22Rv1 (cell line): ENCODE data around the gene OR2A25.

Experiments used
- H3K27ac ChIP-seq: fragments of 450-650 bp; 2 replicates; pipeline ENCODE4 v1.5.1; 2017
- ZFX ChIP-seq: fragments of 450-650 bp; IDR thresholded peaks from 2 replicates; pipeline ENCODE4 v1.6.1; 2017; ENCODE audit warnings: antibody characterized with exemption, borderline replicate concordance
- TF ChIP-seq, protein P1 (sequence below): fragments of 450-650 bp; IDR thresholded peaks from 2 replicates; pipeline ENCODE4 v1.5.1; 2017; ENCODE audit warnings: mild to moderate bottlenecking

The OR2A25 gene

GRCh38 chr7:144027974-144028373, 41.6 kb upstream of the OR2A25 start:
- no peak overlapping the region for H3K27ac ChIP-seq
- TF ChIP-seq, protein P1, sequence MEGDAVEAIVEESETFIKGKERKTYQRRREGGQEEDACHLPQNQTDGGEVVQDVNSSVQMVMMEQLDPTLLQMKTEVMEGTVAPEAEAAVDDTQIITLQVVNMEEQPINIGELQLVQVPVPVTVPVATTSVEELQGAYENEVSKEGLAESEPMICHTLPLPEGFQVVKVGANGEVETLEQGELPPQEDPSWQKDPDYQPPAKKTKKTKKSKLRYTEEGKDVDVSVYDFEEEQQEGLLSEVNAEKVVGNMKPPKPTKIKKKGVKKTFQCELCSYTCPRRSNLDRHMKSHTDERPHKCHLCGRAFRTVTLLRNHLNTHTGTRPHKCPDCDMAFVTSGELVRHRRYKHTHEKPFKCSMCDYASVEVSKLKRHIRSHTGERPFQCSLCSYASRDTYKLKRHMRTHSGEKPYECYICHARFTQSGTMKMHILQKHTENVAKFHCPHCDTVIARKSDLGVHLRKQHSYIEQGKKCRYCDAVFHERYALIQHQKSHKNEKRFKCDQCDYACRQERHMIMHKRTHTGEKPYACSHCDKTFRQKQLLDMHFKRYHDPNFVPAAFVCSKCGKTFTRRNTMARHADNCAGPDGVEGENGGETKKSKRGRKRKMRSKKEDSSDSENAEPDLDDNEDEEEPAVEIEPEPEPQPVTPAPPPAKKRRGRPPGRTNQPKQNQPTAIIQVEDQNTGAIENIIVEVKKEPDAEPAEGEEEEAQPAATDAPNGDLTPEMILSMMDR, result no peak
- no peak for TF ChIP-seq ZFX

DNA sequence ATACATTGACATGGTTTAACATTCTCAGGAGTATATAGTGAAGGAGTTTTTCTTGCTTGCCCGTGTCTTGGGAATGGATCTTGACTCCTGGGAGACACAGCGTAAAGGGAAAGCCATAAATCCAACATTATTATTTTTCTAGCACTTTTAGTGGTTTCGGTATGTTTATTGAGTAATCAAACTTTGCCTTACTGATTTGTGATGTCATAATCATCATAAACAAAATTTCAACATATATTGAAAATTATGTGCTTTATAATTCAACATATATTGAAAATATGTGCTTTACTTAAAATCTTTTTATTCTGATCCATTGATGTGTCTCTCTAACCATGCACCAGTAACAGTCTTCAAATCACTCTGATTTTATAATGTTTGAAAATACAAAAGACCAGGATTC, 41.1 kb upstream of the OR2A25 start:
- H3K27ac ChIP-seq, result no peak overlapping the region
- no peak for TF ChIP-seq ZFX
- TF ChIP-seq, protein P1, result no peak

GRCh38 chr7:144032516-144032915, 37.1 kb upstream of the OR2A25 start:
- TF ChIP-seq, protein P1, result no peak
- TF ChIP-seq ZFX, result no peak
- H3K27ac ChIP-seq, result no peak overlapping the region

DNA sequence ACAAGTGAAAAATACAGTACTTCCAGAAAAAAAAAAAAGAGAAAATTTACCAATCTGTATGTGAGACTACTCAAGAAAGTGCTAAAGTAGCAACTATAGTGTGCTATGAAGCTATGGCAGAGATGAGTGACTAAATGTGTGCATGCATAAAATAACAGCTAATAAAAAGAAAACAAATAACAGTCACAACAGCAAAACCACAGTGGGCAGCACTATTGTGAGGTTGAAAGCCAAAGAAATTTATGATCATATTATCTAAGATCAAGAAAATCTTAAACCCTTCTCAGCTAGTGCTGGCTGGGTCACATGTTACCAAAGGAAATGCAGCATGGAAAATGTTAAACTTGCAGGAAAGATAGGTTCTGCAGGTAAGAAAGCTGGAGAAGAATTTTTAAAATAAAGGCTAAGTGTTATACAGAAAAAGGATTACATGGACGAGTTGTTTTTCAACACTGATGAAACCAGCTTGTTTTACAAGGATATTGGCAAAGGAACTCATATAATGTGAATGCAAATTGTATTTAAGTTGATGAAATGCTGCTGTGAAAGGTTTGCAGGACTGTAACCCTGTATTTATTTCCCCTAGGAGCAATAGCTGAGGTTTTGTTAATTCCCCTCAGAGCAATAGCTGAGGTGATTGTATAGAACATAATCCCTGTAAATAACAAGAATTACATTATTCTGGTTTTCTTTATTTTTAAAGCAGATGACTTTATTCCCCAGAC, 36.5 kb upstream of the OR2A25 start:
- H3K27ac ChIP-seq, result no peak overlapping the region
- no peak for TF ChIP-seq ZFX
- TF ChIP-seq, protein P1, result no peak

- no peak overlapping the region for H3K27ac ChIP-seq
- TF ChIP-seq, protein P1, result no peak
- TF ChIP-seq ZFX, result no peak
These were observed 34.2 kb upstream of the OR2A25 start for GRCh38 chr7:144035385-144035784.

GRCh38 chr7:144036302-144036885, 33.2 kb upstream of the OR2A25 start:
- H3K27ac ChIP-seq, result no peak overlapping the region
- TF ChIP-seq, protein P1, result no peak
- TF ChIP-seq ZFX, result no peak

GRCh38 chr7:144037414-144038035, 32.1 kb upstream of the OR2A25 start:
- no peak overlapping the region for H3K27ac ChIP-seq
- no peak for TF ChIP-seq ZFX
- TF ChIP-seq, protein P1, result no peak
